GM19240 (cell line): ENCODE results near the gene PFKFB3.

Experiments
- DNase-seq: peaks from one replicate; pipeline ENCODE4 v3.0.0; 2011; ENCODE audit warnings: low spot score; ENCODE audit not compliant: insufficient read length

PFKFB3 gene

DNA sequence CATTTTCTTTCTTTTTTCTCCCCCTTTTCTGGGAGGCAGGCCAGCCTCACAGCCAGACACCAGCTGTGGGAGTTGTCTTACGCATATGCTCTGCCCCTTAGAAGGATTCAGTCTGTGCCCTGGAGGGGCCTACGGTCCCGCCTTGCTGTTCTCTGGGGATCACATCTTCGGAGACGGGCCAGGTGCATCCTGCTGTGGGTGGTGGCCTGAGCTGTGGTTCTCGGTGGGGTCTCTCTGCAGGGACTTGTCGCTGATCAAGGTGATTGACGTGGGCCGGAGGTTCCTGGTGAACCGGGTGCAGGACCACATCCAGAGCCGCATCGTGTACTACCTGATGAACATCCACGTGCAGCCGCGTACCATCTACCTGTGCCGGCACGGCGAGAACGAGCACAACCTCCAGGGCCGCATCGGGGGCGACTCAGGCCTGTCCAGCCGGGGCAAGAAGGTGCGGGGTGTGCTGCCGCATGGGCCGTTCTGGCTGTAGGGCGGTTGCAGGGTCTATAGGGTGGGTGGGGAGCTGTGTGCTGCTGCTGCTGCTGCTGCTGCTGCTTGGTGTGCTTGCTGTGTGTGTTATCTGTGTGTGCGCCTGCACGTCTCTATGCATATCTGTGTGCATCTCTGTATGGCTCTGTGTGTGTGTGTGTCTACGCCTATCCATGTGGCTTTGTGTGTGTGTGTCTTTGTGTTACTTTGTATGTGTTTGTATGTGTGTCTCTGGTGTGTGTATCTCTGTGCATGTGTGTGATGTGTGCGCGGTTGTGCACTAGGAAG, 17.9 kb downstream of the PFKFB3 start:
- no peak for DNase-seq

GRCh38 chr10:6221192-6221940, 18.6 kb downstream of the PFKFB3 start:
- DNase-seq = no peak

GRCh38 chr10:6221971-6222751, 19.4 kb downstream of the PFKFB3 start:
- no peak for DNase-seq

DNA sequence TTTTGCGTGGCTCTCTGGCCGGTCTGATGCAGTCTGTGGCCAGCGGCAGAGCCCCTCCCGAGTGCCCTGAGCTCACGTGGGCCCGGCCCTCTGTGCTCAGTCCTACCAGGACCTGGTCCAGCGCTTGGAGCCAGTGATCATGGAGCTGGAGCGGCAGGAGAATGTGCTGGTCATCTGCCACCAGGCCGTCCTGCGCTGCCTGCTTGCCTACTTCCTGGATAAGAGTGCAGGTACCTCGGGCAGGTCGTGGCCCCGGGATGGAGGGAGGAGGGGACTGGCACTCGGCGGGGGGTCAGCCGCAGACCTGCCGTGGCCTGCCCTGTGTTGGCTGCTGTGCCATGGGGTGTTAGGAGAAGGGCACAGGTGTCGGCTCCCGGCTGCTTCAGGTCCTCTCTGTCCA, 20.0 kb downstream of the PFKFB3 start:
- DNase-seq = no peak

DNA sequence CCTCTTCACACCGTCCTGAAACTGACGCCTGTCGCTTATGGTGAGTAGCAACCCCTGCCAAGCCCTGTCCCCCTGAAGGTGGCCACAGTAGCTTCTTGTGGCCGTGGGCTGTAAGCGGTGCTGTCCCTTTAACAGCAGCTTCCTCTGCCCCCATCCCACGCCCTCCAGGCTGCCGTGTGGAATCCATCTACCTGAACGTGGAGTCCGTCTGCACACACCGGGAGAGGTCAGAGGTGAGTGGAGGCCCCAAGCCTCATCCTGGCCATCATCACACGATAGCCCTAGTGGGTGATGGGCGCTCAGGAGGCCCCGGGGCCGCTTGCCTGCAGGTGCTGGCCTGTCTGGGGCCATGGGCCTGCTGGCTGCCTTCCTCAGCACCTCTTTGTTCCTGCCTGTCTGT, 21.2 kb downstream of the PFKFB3 start:
- DNase-seq = no peak

- DNase-seq = no peak
Measured at GRCh38 chr10:6224781-6225180, 22.0 kb downstream of the PFKFB3 start.

GRCh38 chr10:6225263-6225814, 22.6 kb downstream of the PFKFB3 start:
- DNase-seq = no peak

GRCh38 chr10:6226216-6226615, 23.5 kb downstream of the PFKFB3 start:
- no peak for DNase-seq

DNA sequence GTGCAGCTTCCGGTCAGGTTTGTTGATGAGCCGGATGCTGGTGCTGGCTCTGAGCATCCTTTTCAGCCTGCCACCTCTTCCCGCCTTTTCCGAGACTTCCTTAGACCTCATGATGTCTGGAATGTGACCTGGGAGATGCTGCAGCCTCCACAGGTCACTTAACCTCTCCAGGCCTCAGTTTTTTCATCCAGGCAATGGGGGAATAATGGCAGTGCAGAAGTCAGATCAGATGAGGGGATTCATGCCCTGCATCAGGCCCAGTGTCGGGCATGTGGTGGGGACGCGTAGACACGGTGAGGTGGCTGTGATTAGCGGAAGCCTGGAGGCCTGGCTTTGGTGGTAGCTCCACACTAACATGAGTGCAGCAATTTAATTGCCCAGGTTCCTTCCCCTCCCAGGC, 24.6 kb downstream of the PFKFB3 start:
- DNase-seq = no peak

DNA sequence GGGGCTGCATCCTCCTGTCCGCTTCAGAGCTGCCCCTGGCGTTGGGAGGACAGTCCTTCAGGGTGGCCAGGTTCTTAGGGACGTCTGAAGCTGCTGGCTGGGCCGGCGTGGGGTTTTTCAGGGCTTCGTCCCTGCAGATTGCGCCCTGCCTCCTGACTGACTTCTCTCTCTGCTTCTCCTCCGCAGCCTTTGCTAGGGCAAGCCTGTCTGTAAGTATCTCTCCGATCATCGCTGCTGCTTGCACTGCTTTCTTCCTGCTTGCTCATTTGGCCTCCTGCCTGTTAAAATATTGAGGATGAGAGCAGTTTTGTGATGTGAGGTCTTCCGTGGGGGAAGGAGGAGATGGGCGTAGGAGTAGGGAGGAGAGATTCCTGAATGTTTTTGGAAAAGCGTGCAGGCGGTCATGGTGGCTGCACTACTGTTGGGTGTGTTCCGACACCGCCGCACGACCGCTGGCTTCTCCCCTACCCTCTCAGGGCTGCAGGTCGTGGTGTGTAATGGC, 25.3 kb downstream of the PFKFB3 start:
- no peak for DNase-seq

- no peak for DNase-seq
Measured at GRCh38 chr10:6228647-6229046, 25.9 kb downstream of the PFKFB3 start.

DNA sequence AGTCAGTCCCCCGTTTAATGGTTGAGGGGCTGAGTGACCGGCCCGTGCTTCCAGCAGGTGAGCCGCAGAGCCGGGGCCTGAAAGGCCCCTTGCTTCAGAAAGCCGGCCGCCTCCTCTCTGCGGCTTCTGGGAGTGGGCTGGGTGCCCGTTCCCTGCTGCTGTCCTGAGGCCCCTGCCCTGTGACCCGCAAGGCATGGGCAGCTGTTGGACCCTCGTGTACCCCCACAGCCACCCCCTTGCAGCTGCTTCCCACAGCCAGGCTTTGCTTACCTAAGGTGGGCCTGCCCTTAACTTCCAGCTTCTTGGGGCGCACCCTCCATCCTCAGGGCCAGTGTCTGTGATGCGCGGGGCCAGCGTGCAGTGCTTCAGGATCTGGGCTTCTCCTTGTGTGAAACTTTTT, 26.6 kb downstream of the PFKFB3 start:
- no peak for DNase-seq

DNA sequence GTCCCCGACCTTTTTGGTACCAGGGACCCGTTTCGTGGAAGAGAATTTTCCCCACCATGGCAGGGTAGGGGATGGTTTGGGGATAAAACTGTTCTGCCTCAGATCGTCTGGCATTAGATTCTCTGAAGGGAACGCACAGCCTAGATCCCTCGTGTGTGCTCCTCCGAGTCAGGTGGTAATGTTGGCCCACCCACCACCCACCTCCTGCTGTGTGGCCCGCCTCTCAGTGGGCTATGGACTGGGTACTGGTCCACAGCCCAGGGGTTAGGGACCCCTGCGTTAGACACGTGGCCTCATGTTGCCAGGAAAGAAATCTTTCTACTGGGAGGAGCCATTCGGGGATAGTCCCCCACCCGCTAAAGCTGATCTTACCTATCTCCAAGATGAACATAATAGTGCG, 27.0 kb downstream of the PFKFB3 start:
- DNase-seq = no peak

GRCh38 chr10:6230315-6230714, 27.6 kb downstream of the PFKFB3 start:
- no peak for DNase-seq

DNA sequence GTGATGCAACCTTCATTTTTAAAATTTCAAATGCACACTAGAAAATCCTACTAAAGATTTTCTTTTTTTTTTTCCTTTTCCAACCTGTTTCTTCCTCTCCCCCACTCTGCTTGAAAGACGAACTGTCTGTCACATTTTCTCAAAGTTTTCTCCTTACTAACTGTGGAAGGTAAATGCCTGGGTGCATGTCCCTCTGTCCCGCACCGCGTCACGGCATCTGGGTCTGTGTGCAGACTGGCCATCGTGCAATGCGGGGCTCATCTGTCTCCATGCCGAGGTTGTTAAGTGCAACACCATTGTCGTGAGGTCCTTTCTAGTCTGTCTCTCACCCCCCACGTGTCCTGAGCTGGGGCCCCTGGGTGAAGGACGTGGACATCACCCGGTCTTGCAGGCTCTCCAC, 28.4 kb downstream of the PFKFB3 start:
- DNase-seq = no peak

GRCh38 chr10:6231730-6232129, 29.0 kb downstream of the PFKFB3 start:
- DNase-seq = no peak

- DNase-seq = no peak
Measured at GRCh38 chr10:6232225-6232807, 29.6 kb downstream of the PFKFB3 start.

- DNase-seq = no peak
Measured at GRCh38 chr10:6232846-6233724, 30.4 kb downstream of the PFKFB3 start.

- no peak for DNase-seq
Measured at GRCh38 chr10:6233725-6234277, 31.1 kb downstream of the PFKFB3 start.

- DNase-seq = no peak
Measured at GRCh38 chr10:6234371-6234770, 31.6 kb downstream of the PFKFB3 start.
